Prostate gland (tissue), 2 donors: ENCODE data around the gene DGKB.

Experiments used
- CTCF ChIP-seq, 4 experiments: fragments of 200-600 bp in 2 of 4; fragments of 450-650 bp in 2 of 4; sonication (generic) in 2 of 4; IDR thresholded peaks; 1 replicate in 3 of 4; 2 replicates in 1 of 4; pipeline ENCODE4 v1.5.1; 2016 to 2019; ENCODE audit warnings: antibody characterized with exemption in 4 of 4, mild to moderate bottlenecking in 2 of 4, moderate library complexity in 2 of 4
- POLR2A ChIP-seq: fragments of 450-650 bp; IDR thresholded peaks from one replicate; pipeline ENCODE4 v1.6.1; 2016; ENCODE audit warnings: antibody characterized with exemption, mild to moderate bottlenecking
- POLR2AphosphoS5 ChIP-seq: sonication (generic); formaldehyde crosslinking; IDR thresholded peaks from one replicate; pipeline ENCODE4 v1.6.1; 2017; ENCODE audit warnings: antibody characterized with exemption

- no peak for TF ChIP-seq POLR2AphosphoS5
- TF ChIP-seq CTCF (IDR thresholded peaks at IDR 0.05): no peak
- TF ChIP-seq POLR2A: no peak
These were observed 116.1 kb downstream of the DGKB start for GRCh38 chr7:14786314-14786895.
